Caco-2 (cell line): ENCODE data around the gene PRPF38B. TPM values are rescaled to one million over a fixed set of nuclear protein-coding genes. Genes with fewer than 3 reads are reported as not detected.

Source experiments
- BruUV-seq: library from RNA; stranded (reverse); fragments of 400-500 nt; replicated peaks from 2 replicates; lab custom pipeline; 2021; lab: Mats Ljungman, UMichigan
- CTCF ChIA-PET: fragments of 300-600 bp; sonication (Branson Sonifier 250); formaldehyde crosslinking; loops from one replicate; lab custom pipeline; 2022; ENCODE audit warnings: antibody characterized with exemption; lab: Charles Lee
- POLR2A ChIA-PET: fragments of 300-600 bp; sonication (Branson Sonifier 250); formaldehyde crosslinking; loops from one replicate; lab custom pipeline; 2022; ENCODE audit warnings: antibody characterized with exemption; lab: Charles Lee
- DNase-seq, 2 experiments: peaks; one replicate each; pipeline versions ENCODE4 v3.0.0 to v3.0.0-alpha.2; 2020 to 2022
- H3K27me3 ChIP-seq: replicated peaks from 2 replicates; pipeline ENCODE4 v1.6.0; 2011; ENCODE audit warnings: low read length; ENCODE audit not compliant: control insufficient read depth, insufficient read depth
- H3K36me3 ChIP-seq: 2 replicates; pipeline ENCODE4 v1.5.1; 2011; ENCODE audit warnings: low read length; ENCODE audit not compliant: control insufficient read depth, insufficient read depth
- H3K4me1 ChIP-seq: fragments of 250-450 bp; sonication (Bioruptor Pico); 2 replicates; pipeline ENCODE4 v1.5.1; 2020; ENCODE audit warnings: mild to moderate bottlenecking
- H3K4me3 ChIP-seq: 2 replicates; pipeline ENCODE4 v1.5.1; 2011; ENCODE audit warnings: low read depth, mild to moderate bottlenecking, control low read depth, low read length
- H3K9me3 ChIP-seq: fragments of 250-450 bp; sonication (Bioruptor Pico); 2 replicates; pipeline ENCODE4 v1.5.1; 2020; ENCODE audit warnings: mild to moderate bottlenecking, moderate library complexity
- H3K27ac Mint-ChIP-seq: one replicate; pipeline ENCODE4 v1.8.0; 2022; ENCODE audit warnings: mixed read lengths; ENCODE audit not compliant: unreplicated experiment
- H3K27me3 Mint-ChIP-seq: one replicate; pipeline ENCODE4 v1.8.0; 2022; ENCODE audit warnings: mixed read lengths; ENCODE audit not compliant: insufficient read depth, unreplicated experiment
- H3K36me3 Mint-ChIP-seq: one replicate; pipeline ENCODE4 v1.8.0; 2022; ENCODE audit warnings: mild to moderate bottlenecking, mixed read lengths; ENCODE audit not compliant: insufficient read depth, unreplicated experiment
- H3K4me1 Mint-ChIP-seq: one replicate; pipeline ENCODE4 v1.8.0; 2022; ENCODE audit warnings: low read depth, mixed read lengths; ENCODE audit not compliant: unreplicated experiment
- H3K4me3 Mint-ChIP-seq: one replicate; pipeline ENCODE4 v1.8.0; 2022; ENCODE audit warnings: mild to moderate bottlenecking, moderate library complexity, mixed read lengths; ENCODE audit not compliant: unreplicated experiment
- H3K9me3 Mint-ChIP-seq: one replicate; pipeline ENCODE4 v1.8.0; 2022; ENCODE audit warnings: mixed read lengths; ENCODE audit not compliant: unreplicated experiment
- CTCF ChIP-seq, 2 experiments: fragments of 200-600 bp in 1 of 2; IDR thresholded peaks; 1 replicate in 1 of 2; 2 replicates in 1 of 2; pipeline versions ENCODE4 v1.5.1 to v1.8.0; 2011 to 2022; ENCODE audit warnings: antibody characterized with exemption in 1 of 2, control low read depth in 1 of 2, inconsistent platforms in 1 of 2, low read depth in 1 of 2, low read length in 1 of 2, mild to moderate bottlenecking in 1 of 2, moderate library complexity in 1 of 2; ENCODE audit not compliant: insufficient read depth in 1 of 2, severe bottlenecking in 1 of 2, unreplicated experiment in 1 of 2
- intact Hi-C: fragments of 100-400 bp; cut with micrococcal nuclease; formaldehyde crosslinking; loops from one replicate; pipeline ENCODE4 v1.10.0; 2022; ENCODE audit not compliant: unreplicated experiment
- total RNA-seq: library from RNA; stranded (reverse); gene quantifications from 2 replicates; pipeline ENCODE4 v1.2.3, GENCODE V29; 2022

PRPF38B gene
- total RNA-seq, 1 experiment from 2014 or later, result 37.7 TPM

- Mint-ChIP-seq H3K27me3 (no peaks in the 10 kb centered on the region), H3K4me3 (peak overlapping the region; percentile 5), H3K9me3 (no peaks in the 10 kb centered on the region), H3K27ac (peak overlapping the region; percentile 45), H3K36me3 (peaks cover 14% of the 10 kb centered on the region), H3K4me1 (peaks cover 18% of the 10 kb centered on the region)
- Histone ChIP-seq H3K9me3 (no peaks in the 10 kb centered on the region), H3K4me1 (peaks cover 11% of the 10 kb centered on the region), H3K36me3 (no peaks in the 10 kb centered on the region), H3K4me3 (no peak overlapping the region), H3K27me3 (no peaks in the 10 kb centered on the region)
- intact Hi-C loops, result loop anchor here (5.0 kb wide), 1 partner anchor 251 kb away; no protein-coding TSS in a partner anchor
- no peak for TF ChIP-seq CTCF (IDR thresholded peaks at IDR 0.05; ENCODE audit: insufficient read depth in 1 of 2, low read depth in 1 of 2, low read length in 1 of 2, severe bottlenecking in 1 of 2, unreplicated experiment in 1 of 2)
- BruUV-seq, result no TSS peak
- ChIA-PET POLR2A (interaction anchor here (1.3 to 1.4 kb wide), 2 partner anchors 14 to 45 kb away, joined by 3 to 10 read pairs; partner anchors contain the start of genes HENMT1 and PRPF38B), CTCF (interaction anchor here (0.7 to 1.4 kb wide), 2 partner anchors 22 to 135 kb away, joined by 3 to 4 read pairs; no protein-coding TSS in a partner anchor)
- peak; percentile 42 to 63 for DNase-seq
These were observed 45.4 kb upstream of the PRPF38B start for GRCh38 chr1:108646648-108647269.

- intact Hi-C loops, result no loop called here
- no peaks in the 10 kb centered on the region for H3K4me1 Mint-ChIP-seq
- no peaks in the 10 kb centered on the region for H3K9me3 ChIP-seq
- ChIA-PET CTCF (no interaction called here), POLR2A (no interaction called here)
- H3K27me3 Mint-ChIP-seq, result no peaks in the 10 kb centered on the region
- no peaks in the 10 kb centered on the region for H3K9me3 Mint-ChIP-seq
- no peak for TF ChIP-seq CTCF (IDR thresholded peaks at IDR 0.05; ENCODE audit: insufficient read depth in 1 of 2, low read depth in 1 of 2, low read length in 1 of 2, severe bottlenecking in 1 of 2, unreplicated experiment in 1 of 2)
- no peak overlapping the region for H3K4me3 ChIP-seq
- H3K36me3 Mint-ChIP-seq, result peaks cover 14% of the 10 kb centered on the region
- H3K4me3 Mint-ChIP-seq, result no peak overlapping the region
- BruUV-seq, result no TSS peak
- H3K27ac Mint-ChIP-seq, result no peak overlapping the region
- no peaks in the 10 kb centered on the region for H3K36me3 ChIP-seq
- no peaks in the 10 kb centered on the region for H3K27me3 ChIP-seq
- no peak for DNase-seq
- no peaks in the 10 kb centered on the region for H3K4me1 ChIP-seq
These were observed 38.5 kb upstream of the PRPF38B start for GRCh38 chr1:108653431-108654105.

GRCh38 chr1:108657356-108658080 lies 34.6 kb upstream of the PRPF38B start:
- Histone ChIP-seq H3K4me1 (no peaks in the 10 kb centered on the region), H3K4me3 (no peak overlapping the region), H3K9me3 (no peaks in the 10 kb centered on the region), H3K27me3 (no peaks in the 10 kb centered on the region), H3K36me3 (no peaks in the 10 kb centered on the region)
- H3K36me3 Mint-ChIP-seq, result peaks cover 8% of the 10 kb centered on the region
- no peak for TF ChIP-seq CTCF (IDR thresholded peaks at IDR 0.05; ENCODE audit: insufficient read depth in 1 of 2, low read depth in 1 of 2, low read length in 1 of 2, severe bottlenecking in 1 of 2, unreplicated experiment in 1 of 2)
- no peak overlapping the region for H3K27ac Mint-ChIP-seq
- BruUV-seq, result no TSS peak
- CTCF ChIA-PET, result no interaction called here
- intact Hi-C loops, result no loop called here
- no peaks in the 10 kb centered on the region for H3K9me3 Mint-ChIP-seq
- POLR2A ChIA-PET, result no interaction called here
- no peaks in the 10 kb centered on the region for H3K4me1 Mint-ChIP-seq
- no peak for DNase-seq
- H3K27me3 Mint-ChIP-seq, result no peaks in the 10 kb centered on the region
- no peak overlapping the region for H3K4me3 Mint-ChIP-seq
